WTC11 (cell line): ENCODE results near the gene DNAH17. TPM values are rescaled to one million over a fixed set of nuclear protein-coding genes. Genes with fewer than 3 reads are reported as not detected.

Experiments
- ATAC-seq: fragments of 200-7000 bp; cut with Tn5 transposase; 2 replicates; pipeline ENCODE4 v1.10.0; 2021; ENCODE audit warnings: mild to moderate bottlenecking, moderate library complexity
- CTCF ChIA-PET: fragments of 300-600 bp; sonication (Branson Sonifier 250); formaldehyde crosslinking; loops from one replicate; lab custom pipeline; 2021; ENCODE audit warnings: antibody characterized with exemption; lab: Charles Lee
- POLR2A ChIA-PET: fragments of 350-600 bp; sonication (Branson Sonifier 250); formaldehyde crosslinking; loops from one replicate; lab custom pipeline; 2021; ENCODE audit warnings: antibody characterized with exemption; lab: Charles Lee
- DNase-seq: peaks from one replicate; pipeline ENCODE4 v3.0.0; 2021; ENCODE audit warnings: low spot score
- H3K27ac Mint-ChIP-seq: 2 replicates; pipeline ENCODE4 v1.8.0; 2021; ENCODE audit warnings: mixed read lengths
- H3K27me3 Mint-ChIP-seq: 2 replicates; pipeline ENCODE4 v1.8.0; 2021; ENCODE audit warnings: low read depth, mild to moderate bottlenecking, moderate library complexity, mixed read lengths
- H3K36me3 Mint-ChIP-seq: 2 replicates; pipeline ENCODE4 v1.8.0; 2021; ENCODE audit warnings: mixed read lengths
- H3K4me1 Mint-ChIP-seq: 2 replicates; pipeline ENCODE4 v1.8.0; 2022; ENCODE audit warnings: mixed read lengths
- H3K4me3 Mint-ChIP-seq: 2 replicates; pipeline ENCODE4 v1.8.0; 2021; ENCODE audit warnings: mild to moderate bottlenecking, moderate library complexity, mixed read lengths
- H3K9me3 Mint-ChIP-seq: 2 replicates; pipeline ENCODE4 v1.8.0; 2021; ENCODE audit warnings: mixed read lengths
- AFF4 ChIP-seq: sonication (generic); formaldehyde crosslinking; IDR thresholded peaks from 2 replicates; pipeline ENCODE4 v1.8.1; 2023; ENCODE audit warnings: mild to moderate bottlenecking, missing genetic modification reagents, borderline replicate concordance
- CBFB ChIP-seq: sonication (generic); formaldehyde crosslinking; IDR thresholded peaks from 2 replicates; pipeline ENCODE4 v1.8.1; 2022; ENCODE audit warnings: mild to moderate bottlenecking, low read depth, missing genetic modification reagents
- CREM ChIP-seq: sonication (generic); formaldehyde crosslinking; IDR thresholded peaks from 2 replicates; pipeline ENCODE4 v1.8.1; 2022; ENCODE audit warnings: mild to moderate bottlenecking, missing genetic modification reagents, moderate library complexity
- EMX1 ChIP-seq: fragments of 250-450 bp; sonication (Bioruptor Pico); IDR thresholded peaks from 2 replicates; pipeline ENCODE4 v1.8.0; 2021; ENCODE audit warnings: mild to moderate bottlenecking
- FOXP4 ChIP-seq: sonication (generic); formaldehyde crosslinking; IDR thresholded peaks from 2 replicates; pipeline ENCODE4 v1.8.0; 2022; ENCODE audit warnings: mild to moderate bottlenecking, missing genetic modification reagents
- GABPB1 ChIP-seq: sonication (generic); formaldehyde crosslinking; IDR thresholded peaks from 2 replicates; pipeline ENCODE4 v1.8.1; 2023; ENCODE audit warnings: mild to moderate bottlenecking, missing genetic modification reagents
- NFE2L1 ChIP-seq: sonication (generic); formaldehyde crosslinking; IDR thresholded peaks from 2 replicates; pipeline ENCODE4 v1.8.1; 2023; ENCODE audit warnings: missing genetic modification reagents
- NFYB ChIP-seq: sonication (generic); formaldehyde crosslinking; conservative IDR thresholded peaks from 2 replicates; pipeline ENCODE4 v1.8.0; 2022; ENCODE audit warnings: low read depth, missing genetic modification reagents
- NR2C2 ChIP-seq: sonication (generic); formaldehyde crosslinking; IDR thresholded peaks from 2 replicates; pipeline ENCODE4 v1.8.0; 2022; ENCODE audit warnings: mild to moderate bottlenecking, missing genetic modification reagents
- RORB ChIP-seq: fragments of 250-450 bp; sonication (Bioruptor Pico); IDR thresholded peaks from 2 replicates; pipeline ENCODE4 v1.9.0; 2021; ENCODE audit warnings: mild to moderate bottlenecking
- TCF7 ChIP-seq: sonication (generic); formaldehyde crosslinking; IDR thresholded peaks from 2 replicates; pipeline ENCODE4 v1.8.0; 2022; ENCODE audit warnings: mild to moderate bottlenecking, low read depth, missing genetic modification reagents, moderate library complexity
- TP53 ChIP-seq: sonication (generic); formaldehyde crosslinking; IDR thresholded peaks from 2 replicates; pipeline ENCODE4 v1.8.1; 2023; ENCODE audit warnings: mild to moderate bottlenecking, missing genetic modification reagents
- ZBTB21 ChIP-seq: sonication (generic); formaldehyde crosslinking; IDR thresholded peaks from 2 replicates; pipeline ENCODE4 v1.8.1; 2023; ENCODE audit warnings: mild to moderate bottlenecking, missing genetic modification reagents, borderline replicate concordance
- ZNF121 ChIP-seq: sonication (generic); formaldehyde crosslinking; IDR thresholded peaks from 2 replicates; pipeline ENCODE4 v1.8.0; 2023; ENCODE audit warnings: missing genetic modification reagents
- ZNF138 ChIP-seq: sonication (generic); formaldehyde crosslinking; conservative IDR thresholded peaks from 2 replicates; pipeline ENCODE4 v1.8.1; 2022; ENCODE audit warnings: mild to moderate bottlenecking, moderate library complexity, missing genetic modification reagents
- ZNF317 ChIP-seq: sonication (generic); formaldehyde crosslinking; IDR thresholded peaks from 2 replicates; pipeline ENCODE4 v1.8.1; 2023; ENCODE audit warnings: low read depth, mild to moderate bottlenecking, moderate library complexity, missing genetic modification reagents, borderline replicate concordance
- ZNF671 ChIP-seq: fragments of 250-450 bp; sonication (Bioruptor Pico); IDR thresholded peaks from 2 replicates; pipeline ENCODE4 v1.8.0; 2021; ENCODE audit warnings: mild to moderate bottlenecking
- total RNA-seq: library from RNA; stranded (reverse); gene quantifications from 3 replicates; pipeline ENCODE4 v1.2.3, GENCODE V29; 2021
- TF ChIP-seq, protein P1 (sequence below): sonication (generic); formaldehyde crosslinking; IDR thresholded peaks from 2 replicates; pipeline ENCODE4 v1.8.1; 2022; ENCODE audit warnings: low read depth, missing genetic modification reagents, borderline replicate concordance
- TF ChIP-seq, protein P2 (sequence below): fragments of 250-450 bp; sonication (Bioruptor Pico); IDR thresholded peaks from 2 replicates; pipeline ENCODE4 v1.9.0; 2021; ENCODE audit warnings: mild to moderate bottlenecking, borderline replicate concordance

Gene DNAH17
- total RNA-seq, 1 experiment from 2014 or later = 0.87 TPM

- no peak overlapping the region for H3K4me3 Mint-ChIP-seq
- ATAC-seq = no peak
Measured at GRCh38 chr17:78460176-78460675, 117.0 kb downstream of the DNAH17 start.

GRCh38 chr17:78459696-78460095, 117.5 kb downstream of the DNAH17 start:
- no peak for ATAC-seq
- Mint-ChIP-seq H3K27me3 (no peaks in the 10 kb centered on the region), H3K27ac (no peak overlapping the region), H3K4me1 (no peaks in the 10 kb centered on the region), H3K9me3 (peaks cover 5% of the 10 kb centered on the region), H3K4me3 (no peak overlapping the region), H3K36me3 (peaks cover 3% of the 10 kb centered on the region)
- POLR2A ChIA-PET = no interaction called here
- DNase-seq = no peak
- CTCF ChIA-PET = interaction anchor here (1.3 kb wide), 1 partner anchor 32 kb away, joined by 3 read pairs; no protein-coding TSS in a partner anchor
- TF ChIP-seq FOXP4 (CRISPR knock-in tag) (no peak), NFYB (CRISPR knock-in tag) (no peak), TCF7 (no peak), AFF4 (CRISPR knock-in tag) (no peak), TP53 (CRISPR knock-in tag) (no peak), ZNF121 (CRISPR knock-in tag) (no peak), NR2C2 (CRISPR knock-in tag) (no peak), ZNF317 (CRISPR knock-in tag) (no peak), NFE2L1 (CRISPR knock-in tag) (no peak), ZBTB21 (CRISPR knock-in tag) (no peak), RORB (CRISPR knock-in tag) (no peak), GABPB1 (CRISPR knock-in tag) (no peak), ZNF671 (CRISPR knock-in tag) (no peak)
- TF ChIP-seq, protein P1, sequence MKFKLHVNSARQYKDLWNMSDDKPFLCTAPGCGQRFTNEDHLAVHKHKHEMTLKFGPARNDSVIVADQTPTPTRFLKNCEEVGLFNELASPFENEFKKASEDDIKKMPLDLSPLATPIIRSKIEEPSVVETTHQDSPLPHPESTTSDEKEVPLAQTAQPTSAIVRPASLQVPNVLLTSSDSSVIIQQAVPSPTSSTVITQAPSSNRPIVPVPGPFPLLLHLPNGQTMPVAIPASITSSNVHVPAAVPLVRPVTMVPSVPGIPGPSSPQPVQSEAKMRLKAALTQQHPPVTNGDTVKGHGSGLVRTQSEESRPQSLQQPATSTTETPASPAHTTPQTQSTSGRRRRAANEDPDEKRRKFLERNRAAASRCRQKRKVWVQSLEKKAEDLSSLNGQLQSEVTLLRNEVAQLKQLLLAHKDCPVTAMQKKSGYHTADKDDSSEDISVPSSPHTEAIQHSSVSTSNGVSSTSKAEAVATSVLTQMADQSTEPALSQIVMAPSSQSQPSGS = no peak

More at GRCh38 chr17:78460176-78460675, 117.0 kb downstream of the DNAH17 start:
- POLR2A ChIA-PET = no interaction called here
- Mint-ChIP-seq H3K27ac (no peak overlapping the region), H3K27me3 (no peaks in the 10 kb centered on the region), H3K4me1 (no peaks in the 10 kb centered on the region), H3K36me3 (peaks cover 6% of the 10 kb centered on the region), H3K9me3 (peaks cover 8% of the 10 kb centered on the region)
- TF ChIP-seq CBFB (CRISPR knock-in tag) = no peak
- CTCF ChIA-PET = interaction anchor here (0.5 to 1.2 kb wide), 3 partner anchors 38 to 251 kb away, joined by 3 to 5 read pairs (median 3); no protein-coding TSS in a partner anchor
- DNase-seq = no peak

GRCh38 chr17:78458736-78459335, 118.4 kb downstream of the DNAH17 start:
- DNase-seq = no peak
- Mint-ChIP-seq H3K27me3 (no peaks in the 10 kb centered on the region), H3K9me3 (no peaks in the 10 kb centered on the region), H3K36me3 (no peaks in the 10 kb centered on the region), H3K4me3 (no peak overlapping the region), H3K4me1 (no peaks in the 10 kb centered on the region), H3K27ac (no peak overlapping the region)
- CTCF ChIA-PET = interaction anchor here (1.3 kb wide), 2 partner anchors 33 to 207 kb away, joined by 3 to 4 read pairs; no protein-coding TSS in a partner anchor
- POLR2A ChIA-PET = no interaction called here
- ATAC-seq = no peak
- TF ChIP-seq RORB (CRISPR knock-in tag) (no peak), EMX1 (CRISPR knock-in tag) (no peak), ZNF138 (CRISPR knock-in tag) (no peak), CREM (no peak)
- TF ChIP-seq, protein P2, sequence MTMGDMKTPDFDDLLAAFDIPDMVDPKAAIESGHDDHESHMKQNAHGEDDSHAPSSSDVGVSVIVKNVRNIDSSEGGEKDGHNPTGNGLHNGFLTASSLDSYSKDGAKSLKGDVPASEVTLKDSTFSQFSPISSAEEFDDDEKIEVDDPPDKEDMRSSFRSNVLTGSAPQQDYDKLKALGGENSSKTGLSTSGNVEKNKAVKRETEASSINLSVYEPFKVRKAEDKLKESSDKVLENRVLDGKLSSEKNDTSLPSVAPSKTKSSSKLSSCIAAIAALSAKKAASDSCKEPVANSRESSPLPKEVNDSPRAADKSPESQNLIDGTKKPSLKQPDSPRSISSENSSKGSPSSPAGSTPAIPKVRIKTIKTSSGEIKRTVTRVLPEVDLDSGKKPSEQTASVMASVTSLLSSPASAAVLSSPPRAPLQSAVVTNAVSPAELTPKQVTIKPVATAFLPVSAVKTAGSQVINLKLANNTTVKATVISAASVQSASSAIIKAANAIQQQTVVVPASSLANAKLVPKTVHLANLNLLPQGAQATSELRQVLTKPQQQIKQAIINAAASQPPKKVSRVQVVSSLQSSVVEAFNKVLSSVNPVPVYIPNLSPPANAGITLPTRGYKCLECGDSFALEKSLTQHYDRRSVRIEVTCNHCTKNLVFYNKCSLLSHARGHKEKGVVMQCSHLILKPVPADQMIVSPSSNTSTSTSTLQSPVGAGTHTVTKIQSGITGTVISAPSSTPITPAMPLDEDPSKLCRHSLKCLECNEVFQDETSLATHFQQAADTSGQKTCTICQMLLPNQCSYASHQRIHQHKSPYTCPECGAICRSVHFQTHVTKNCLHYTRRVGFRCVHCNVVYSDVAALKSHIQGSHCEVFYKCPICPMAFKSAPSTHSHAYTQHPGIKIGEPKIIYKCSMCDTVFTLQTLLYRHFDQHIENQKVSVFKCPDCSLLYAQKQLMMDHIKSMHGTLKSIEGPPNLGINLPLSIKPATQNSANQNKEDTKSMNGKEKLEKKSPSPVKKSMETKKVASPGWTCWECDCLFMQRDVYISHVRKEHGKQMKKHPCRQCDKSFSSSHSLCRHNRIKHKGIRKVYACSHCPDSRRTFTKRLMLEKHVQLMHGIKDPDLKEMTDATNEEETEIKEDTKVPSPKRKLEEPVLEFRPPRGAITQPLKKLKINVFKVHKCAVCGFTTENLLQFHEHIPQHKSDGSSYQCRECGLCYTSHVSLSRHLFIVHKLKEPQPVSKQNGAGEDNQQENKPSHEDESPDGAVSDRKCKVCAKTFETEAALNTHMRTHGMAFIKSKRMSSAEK = no peak
